Keratinocyte (primary cell): ENCODE measurements around the gene ITGAD.

Source experiments
- EZH2 ChIP-seq: IDR thresholded peaks from one replicate; pipeline ENCODE4 v1.6.1; 2012; ENCODE audit warnings: inconsistent platforms, mild to moderate bottlenecking, low read length, moderate library complexity
- TF ChIP-seq, protein P1 (sequence below), 3 experiments: IDR thresholded peaks in 1 of 3; conservative IDR thresholded peaks in 1 of 3; optimal IDR thresholded peaks in 1 of 3; 2 replicates in 2 of 3; 3 replicates in 1 of 3; pipeline versions ENCODE3 to v1.5.1; 2011; ENCODE audit warnings: low read length in 3 of 3, mild to moderate bottlenecking in 3 of 3, moderate library complexity in 2 of 3, control low read depth in 1 of 3, inconsistent platforms in 1 of 3; ENCODE audit not compliant: insufficient read depth in 2 of 3; ENCODE audit errors: extremely low read depth in 1 of 3

DNA sequence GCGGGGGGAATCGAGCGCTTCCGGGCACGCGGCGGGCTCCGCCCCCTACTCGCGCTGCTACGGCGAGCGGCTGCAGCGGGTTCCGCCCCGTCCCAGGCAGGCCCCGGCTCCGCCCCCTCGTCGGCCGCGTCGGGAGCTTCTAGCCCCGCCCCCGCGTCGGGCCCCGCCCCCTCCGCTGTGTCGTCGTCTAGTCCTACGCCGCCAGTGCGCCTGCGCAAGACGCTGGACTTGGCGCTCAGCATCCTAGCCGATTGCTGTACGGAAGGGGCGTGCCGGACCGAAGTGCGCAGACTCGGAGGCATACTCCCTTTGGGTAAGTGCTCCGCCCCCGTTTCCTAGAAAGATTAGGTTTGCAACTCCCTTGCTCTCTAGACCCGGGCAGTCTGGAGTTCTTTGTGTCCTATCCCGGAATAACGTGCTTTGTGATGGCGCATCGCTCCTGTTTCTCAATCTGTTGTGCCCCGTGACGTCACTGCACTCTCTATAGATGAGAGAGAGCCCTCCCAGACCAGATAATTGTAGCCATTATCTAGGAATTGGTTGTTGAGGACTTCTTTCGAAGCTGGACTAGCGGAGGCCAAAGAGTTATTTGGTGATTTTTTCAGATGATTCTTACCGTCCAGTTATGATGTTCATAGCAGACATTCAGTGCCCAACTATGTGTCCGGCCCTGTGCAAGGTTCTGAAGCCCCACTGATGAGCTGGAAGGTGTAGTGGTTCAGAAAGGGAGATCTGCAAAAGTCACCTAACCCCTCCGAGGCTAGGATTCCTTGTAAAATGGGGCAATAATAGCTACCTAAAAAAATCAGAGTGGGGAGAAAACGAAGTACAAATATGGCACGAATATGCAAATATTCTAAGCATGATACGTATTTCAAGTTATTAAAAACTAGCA lies 66.8 kb downstream of the ITGAD start:
- TF ChIP-seq, protein P1, sequence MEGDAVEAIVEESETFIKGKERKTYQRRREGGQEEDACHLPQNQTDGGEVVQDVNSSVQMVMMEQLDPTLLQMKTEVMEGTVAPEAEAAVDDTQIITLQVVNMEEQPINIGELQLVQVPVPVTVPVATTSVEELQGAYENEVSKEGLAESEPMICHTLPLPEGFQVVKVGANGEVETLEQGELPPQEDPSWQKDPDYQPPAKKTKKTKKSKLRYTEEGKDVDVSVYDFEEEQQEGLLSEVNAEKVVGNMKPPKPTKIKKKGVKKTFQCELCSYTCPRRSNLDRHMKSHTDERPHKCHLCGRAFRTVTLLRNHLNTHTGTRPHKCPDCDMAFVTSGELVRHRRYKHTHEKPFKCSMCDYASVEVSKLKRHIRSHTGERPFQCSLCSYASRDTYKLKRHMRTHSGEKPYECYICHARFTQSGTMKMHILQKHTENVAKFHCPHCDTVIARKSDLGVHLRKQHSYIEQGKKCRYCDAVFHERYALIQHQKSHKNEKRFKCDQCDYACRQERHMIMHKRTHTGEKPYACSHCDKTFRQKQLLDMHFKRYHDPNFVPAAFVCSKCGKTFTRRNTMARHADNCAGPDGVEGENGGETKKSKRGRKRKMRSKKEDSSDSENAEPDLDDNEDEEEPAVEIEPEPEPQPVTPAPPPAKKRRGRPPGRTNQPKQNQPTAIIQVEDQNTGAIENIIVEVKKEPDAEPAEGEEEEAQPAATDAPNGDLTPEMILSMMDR (optimal IDR thresholded peaks at IDR 0.05 in 1 of 3, IDR thresholded peaks at IDR 0.05 in 1 of 3, conservative IDR thresholded peaks at IDR 0.05 in 1 of 3; ENCODE audit: extremely low read depth in 1 of 3, insufficient read depth in 2 of 3, low read length in 3 of 3): no peak
- no peak for TF ChIP-seq EZH2
